ENCODE measurements around the gene HOXA9. TPM values are rescaled to one million over a fixed set of nuclear protein-coding genes. Genes with fewer than 3 reads are reported as not detected.

HOXA9 gene
- total RNA-seq, 1 experiment from 2014 or later, result 91.0 TPM

DNA sequence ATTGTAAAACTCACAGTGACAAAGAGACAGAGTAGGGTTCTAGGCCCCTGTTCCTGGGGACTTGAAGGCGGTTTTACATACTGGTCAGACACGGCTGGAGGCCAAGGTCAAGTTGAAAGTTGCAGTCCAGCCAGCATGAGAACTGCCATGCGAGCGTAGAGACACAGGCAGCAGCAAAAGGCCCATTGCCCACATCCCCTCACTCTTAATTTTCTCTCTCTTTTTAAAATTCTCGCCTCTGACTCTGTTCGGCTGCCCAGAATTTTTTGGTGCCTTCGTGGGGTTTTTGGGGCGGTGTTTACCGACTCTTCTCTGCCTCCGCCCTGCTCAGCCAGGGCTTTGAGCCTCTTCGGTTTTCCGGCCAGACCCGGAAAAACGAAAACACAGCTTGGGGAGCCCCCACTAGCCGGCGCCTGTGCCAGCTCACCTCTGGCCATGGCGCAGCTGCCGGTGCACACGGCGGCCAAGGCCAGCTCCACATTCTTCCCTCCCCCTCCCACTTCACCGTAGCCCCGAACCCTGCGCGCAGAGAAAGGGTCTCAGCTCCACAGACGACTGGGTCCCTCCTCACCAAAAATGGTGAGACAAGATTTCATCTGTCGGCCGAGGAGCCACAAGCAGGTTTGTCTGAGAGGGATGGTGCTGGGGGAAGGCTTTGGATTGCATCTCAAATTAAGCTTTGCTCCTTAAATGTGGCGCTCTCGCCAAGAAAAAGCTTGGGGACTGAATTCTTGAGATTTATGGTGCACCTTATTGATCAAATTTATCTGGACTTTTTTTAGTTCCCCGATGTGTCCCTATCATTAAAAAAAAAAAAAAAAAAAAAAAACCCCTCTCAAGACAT lies 36.9 kb upstream of the HOXA9 start:
- Histone ChIP-seq H3K79me2 (ENCODE audit: insufficient read depth, low read length) (no peaks in the 10 kb centered on the region), H4K20me1 (ENCODE audit: insufficient read depth) (no peaks in the 10 kb centered on the region), H3K4me3 (replicated peaks in 1 of 2; ENCODE audit: low read depth in 1 of 2, low read length in 2 of 2) (no peak overlapping the region), H2AFZ (ENCODE audit: low read depth, low read length, poor library complexity, severe bottlenecking) (no peak overlapping the region), H3K9me3 (ENCODE audit: control insufficient read depth in 1 of 2, insufficient read depth in 1 of 2, low read depth in 1 of 2, low read length in 2 of 2) (no peaks in the 10 kb centered on the region), H3K4me2 (ENCODE audit: low read length) (no peak overlapping the region), H3K36me3 (ENCODE audit: control insufficient read depth in 1 of 2, insufficient read depth in 2 of 2, low read length in 2 of 2) (no peaks in the 10 kb centered on the region), H3K9me2 (ENCODE audit: insufficient read depth) (no peaks in the 10 kb centered on the region), H3K27me3 (ENCODE audit: insufficient read depth, low read length) (no peaks in the 10 kb centered on the region), H3K9ac (ENCODE audit: low read length) (no peak overlapping the region), H3K27ac (ENCODE audit: low read depth, low read length) (no peak overlapping the region), H3K4me1 (ENCODE audit: control insufficient read depth in 1 of 2, insufficient read depth in 2 of 2, low read length in 2 of 2) (peaks cover 0 to 24% of the 10 kb centered on the region in 2 experiments; a peak in 3 of 4 replicates)
- ATAC-seq, result no peak
- ChIA-PET CTCF (no interaction called here), RAD21 (ENCODE audit: low non-redundant PET in 1 of 2, low total read pairs in 2 of 2, uncharacterized antibody in 2 of 2, unreplicated experiment in 2 of 2) (interaction anchor here in 1 of 2 experiments (0.7 kb wide), 1 partner anchor 772 kb away, joined by 6 read pairs; no protein-coding TSS in a partner anchor), POLR2A (no interaction called here)
- TF ChIP-seq CBX3 (IDR thresholded peaks at IDR 0.05; ENCODE audit: low read depth) (no peak), ZFX (IDR thresholded peaks at IDR 0.05) (no peak), SRF (IDR thresholded peaks at IDR 0.05; ENCODE audit: low read depth) (no peak), JUND (IDR thresholded peaks at IDR 0.05) (no peak), RAD21 (IDR thresholded peaks at IDR 0.05; ENCODE audit: low read depth) (no peak), CEBPB (IDR thresholded peaks at IDR 0.05; ENCODE audit: low read depth) (no peak), YY1 (IDR thresholded peaks at IDR 0.05; ENCODE audit: extremely low read depth, insufficient replicate concordance, low read depth, low read length) (no peak), SP1 (IDR thresholded peaks at IDR 0.05; ENCODE audit: low read depth) (no peak), EZH2 (IDR thresholded peaks at IDR 0.05) (no peak), POLR2A (IDR thresholded peaks at IDR 0.05; ENCODE audit: borderline replicate concordance, extremely low read depth, insufficient read depth, insufficient read length) (no peak), POLR2AphosphoS5 (IDR thresholded peaks at IDR 0.05; ENCODE audit: low read depth, low read length) (no peak), EZH2phosphoT487 (IDR thresholded peaks at IDR 0.05; ENCODE audit: borderline replicate concordance) (no peak), ELF1 (IDR thresholded peaks at IDR 0.05; ENCODE audit: borderline replicate concordance, low read depth) (no peak), EGR1 (IDR thresholded peaks at IDR 0.05; ENCODE audit: low read depth) (no peak), ZNF274 (IDR thresholded peaks at IDR 0.05; ENCODE audit: low read depth, low read length) (no peak)
- TF ChIP-seq, protein P1, sequence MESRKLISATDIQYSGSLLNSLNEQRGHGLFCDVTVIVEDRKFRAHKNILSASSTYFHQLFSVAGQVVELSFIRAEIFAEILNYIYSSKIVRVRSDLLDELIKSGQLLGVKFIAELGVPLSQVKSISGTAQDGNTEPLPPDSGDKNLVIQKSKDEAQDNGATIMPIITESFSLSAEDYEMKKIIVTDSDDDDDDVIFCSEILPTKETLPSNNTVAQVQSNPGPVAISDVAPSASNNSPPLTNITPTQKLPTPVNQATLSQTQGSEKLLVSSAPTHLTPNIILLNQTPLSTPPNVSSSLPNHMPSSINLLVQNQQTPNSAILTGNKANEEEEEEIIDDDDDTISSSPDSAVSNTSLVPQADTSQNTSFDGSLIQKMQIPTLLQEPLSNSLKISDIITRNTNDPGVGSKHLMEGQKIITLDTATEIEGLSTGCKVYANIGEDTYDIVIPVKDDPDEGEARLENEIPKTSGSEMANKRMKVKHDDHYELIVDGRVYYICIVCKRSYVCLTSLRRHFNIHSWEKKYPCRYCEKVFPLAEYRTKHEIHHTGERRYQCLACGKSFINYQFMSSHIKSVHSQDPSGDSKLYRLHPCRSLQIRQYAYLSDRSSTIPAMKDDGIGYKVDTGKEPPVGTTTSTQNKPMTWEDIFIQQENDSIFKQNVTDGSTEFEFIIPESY (IDR thresholded peaks at IDR 0.05; ENCODE audit: extremely low read depth, insufficient replicate concordance, low read length), result no peak
- TF ChIP-seq, protein P2, sequence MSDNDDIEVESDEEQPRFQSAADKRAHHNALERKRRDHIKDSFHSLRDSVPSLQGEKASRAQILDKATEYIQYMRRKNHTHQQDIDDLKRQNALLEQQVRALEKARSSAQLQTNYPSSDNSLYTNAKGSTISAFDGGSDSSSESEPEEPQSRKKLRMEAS (IDR thresholded peaks at IDR 0.05), result no peak
- TF ChIP-seq, protein P3, sequence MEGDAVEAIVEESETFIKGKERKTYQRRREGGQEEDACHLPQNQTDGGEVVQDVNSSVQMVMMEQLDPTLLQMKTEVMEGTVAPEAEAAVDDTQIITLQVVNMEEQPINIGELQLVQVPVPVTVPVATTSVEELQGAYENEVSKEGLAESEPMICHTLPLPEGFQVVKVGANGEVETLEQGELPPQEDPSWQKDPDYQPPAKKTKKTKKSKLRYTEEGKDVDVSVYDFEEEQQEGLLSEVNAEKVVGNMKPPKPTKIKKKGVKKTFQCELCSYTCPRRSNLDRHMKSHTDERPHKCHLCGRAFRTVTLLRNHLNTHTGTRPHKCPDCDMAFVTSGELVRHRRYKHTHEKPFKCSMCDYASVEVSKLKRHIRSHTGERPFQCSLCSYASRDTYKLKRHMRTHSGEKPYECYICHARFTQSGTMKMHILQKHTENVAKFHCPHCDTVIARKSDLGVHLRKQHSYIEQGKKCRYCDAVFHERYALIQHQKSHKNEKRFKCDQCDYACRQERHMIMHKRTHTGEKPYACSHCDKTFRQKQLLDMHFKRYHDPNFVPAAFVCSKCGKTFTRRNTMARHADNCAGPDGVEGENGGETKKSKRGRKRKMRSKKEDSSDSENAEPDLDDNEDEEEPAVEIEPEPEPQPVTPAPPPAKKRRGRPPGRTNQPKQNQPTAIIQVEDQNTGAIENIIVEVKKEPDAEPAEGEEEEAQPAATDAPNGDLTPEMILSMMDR (IDR thresholded peaks at IDR 0.05 in 2 of 3, conservative IDR thresholded peaks at IDR 0.05 in 1 of 3; ENCODE audit: borderline replicate concordance in 1 of 3, insufficient read depth in 1 of 3, low read depth in 2 of 3, low read length in 2 of 3), result no peak
- TF ChIP-seq, protein P4, sequence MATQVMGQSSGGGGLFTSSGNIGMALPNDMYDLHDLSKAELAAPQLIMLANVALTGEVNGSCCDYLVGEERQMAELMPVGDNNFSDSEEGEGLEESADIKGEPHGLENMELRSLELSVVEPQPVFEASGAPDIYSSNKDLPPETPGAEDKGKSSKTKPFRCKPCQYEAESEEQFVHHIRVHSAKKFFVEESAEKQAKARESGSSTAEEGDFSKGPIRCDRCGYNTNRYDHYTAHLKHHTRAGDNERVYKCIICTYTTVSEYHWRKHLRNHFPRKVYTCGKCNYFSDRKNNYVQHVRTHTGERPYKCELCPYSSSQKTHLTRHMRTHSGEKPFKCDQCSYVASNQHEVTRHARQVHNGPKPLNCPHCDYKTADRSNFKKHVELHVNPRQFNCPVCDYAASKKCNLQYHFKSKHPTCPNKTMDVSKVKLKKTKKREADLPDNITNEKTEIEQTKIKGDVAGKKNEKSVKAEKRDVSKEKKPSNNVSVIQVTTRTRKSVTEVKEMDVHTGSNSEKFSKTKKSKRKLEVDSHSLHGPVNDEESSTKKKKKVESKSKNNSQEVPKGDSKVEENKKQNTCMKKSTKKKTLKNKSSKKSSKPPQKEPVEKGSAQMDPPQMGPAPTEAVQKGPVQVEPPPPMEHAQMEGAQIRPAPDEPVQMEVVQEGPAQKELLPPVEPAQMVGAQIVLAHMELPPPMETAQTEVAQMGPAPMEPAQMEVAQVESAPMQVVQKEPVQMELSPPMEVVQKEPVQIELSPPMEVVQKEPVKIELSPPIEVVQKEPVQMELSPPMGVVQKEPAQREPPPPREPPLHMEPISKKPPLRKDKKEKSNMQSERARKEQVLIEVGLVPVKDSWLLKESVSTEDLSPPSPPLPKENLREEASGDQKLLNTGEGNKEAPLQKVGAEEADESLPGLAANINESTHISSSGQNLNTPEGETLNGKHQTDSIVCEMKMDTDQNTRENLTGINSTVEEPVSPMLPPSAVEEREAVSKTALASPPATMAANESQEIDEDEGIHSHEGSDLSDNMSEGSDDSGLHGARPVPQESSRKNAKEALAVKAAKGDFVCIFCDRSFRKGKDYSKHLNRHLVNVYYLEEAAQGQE (IDR thresholded peaks at IDR 0.05; ENCODE audit: low read depth), result no peak
- DNase-seq (ENCODE audit: low read depth, low spot score), result no peak
- intact Hi-C loops (cut with micrococcal nuclease), result no loop called here
- no TSS peak for BruUV-seq (replicated peaks)
